Measurements from ENCODE around the gene MYO19.
A peak's percentile ranks its signal among the peaks of the same experiment; 100 is the strongest.
"Not testable (repeated sequence)": the region's sequence is repeated elsewhere in the genome, so short reads cannot be mapped to it uniquely, and the experiment has no call there.

Gene MYO19

DNA sequence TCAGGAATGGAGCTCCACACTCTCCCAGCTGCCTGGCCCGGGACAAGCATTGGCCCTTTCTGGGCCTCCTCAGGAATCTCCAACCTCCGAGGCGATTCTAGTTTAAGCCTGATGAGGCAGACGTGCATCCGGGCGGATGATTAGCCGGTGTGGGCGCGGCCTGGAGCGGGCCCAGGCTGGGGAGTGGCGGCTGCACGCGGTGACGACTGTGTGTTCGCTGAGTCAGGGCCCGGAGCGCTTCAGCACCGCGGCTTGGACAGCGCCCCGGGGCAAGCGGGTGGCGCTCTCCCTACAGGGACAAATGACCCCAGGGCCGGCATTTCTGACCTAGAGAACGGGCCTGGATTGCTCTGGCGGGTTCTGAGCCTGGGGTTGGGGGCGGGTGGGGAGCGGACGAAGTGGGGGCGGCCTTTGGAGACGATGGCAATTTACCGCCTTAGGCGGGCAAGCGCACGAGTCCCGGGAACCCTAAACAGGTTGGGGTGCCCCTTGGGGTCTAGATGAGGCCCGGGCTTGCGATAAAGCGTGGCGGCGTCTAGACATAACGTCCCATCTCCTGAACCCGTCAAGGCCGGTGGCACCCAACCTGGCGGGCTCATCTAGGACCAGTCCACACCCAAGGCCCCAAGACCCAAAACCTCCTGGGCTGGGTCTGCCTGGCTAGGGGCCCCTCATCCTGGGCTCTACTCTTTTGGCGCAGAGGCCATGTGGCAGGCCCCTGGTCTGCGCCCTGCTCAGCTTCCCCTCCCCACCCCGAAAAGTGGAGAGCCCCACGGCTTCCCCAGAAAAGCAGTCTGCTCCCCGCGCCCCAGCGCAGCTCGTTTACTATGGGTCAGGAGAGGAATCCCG, 70.5 kb downstream of the MYO19 start:
- DNase-seq (ENCODE audit: low spot score) (peak; percentile 55), FAIRE-seq (no peak)

GRCh38 chr17:36461330-36462110, 73.1 kb downstream of the MYO19 start:
- FAIRE-seq (no peak), DNase-seq (ENCODE audit: low spot score) (no peak)

DNA sequence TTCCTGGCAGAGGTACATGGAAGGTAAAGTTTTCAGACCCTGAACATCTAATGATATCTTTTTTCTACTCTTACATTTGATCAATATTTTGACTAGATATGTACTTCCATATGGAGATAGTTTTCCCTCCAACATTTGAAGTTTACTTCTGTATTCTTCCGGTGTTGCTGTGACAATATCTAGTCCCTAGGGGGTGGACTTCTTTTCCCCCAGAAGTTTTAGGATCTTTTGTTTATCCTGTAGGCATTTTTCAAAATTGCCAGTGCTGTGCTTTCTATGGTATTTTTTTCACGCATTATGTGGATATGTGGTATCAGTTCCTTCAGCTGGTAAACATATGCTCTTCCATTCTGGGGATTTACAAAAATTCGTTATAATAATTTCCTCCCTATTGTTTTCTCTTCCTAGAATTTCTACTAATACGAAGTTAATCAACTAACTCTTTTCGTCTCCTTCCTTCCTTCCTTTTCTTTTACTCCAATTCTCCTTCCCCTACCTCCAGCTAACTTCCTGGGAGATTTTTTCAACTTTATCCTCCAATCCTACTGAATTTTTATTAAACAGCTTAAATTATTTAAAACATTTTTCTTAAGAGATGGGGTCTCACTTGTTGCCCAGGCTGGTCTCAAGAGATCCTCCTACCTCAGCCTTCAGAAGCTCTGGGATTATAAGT, 74.3 kb downstream of the MYO19 start:
- DNase-seq (ENCODE audit: low spot score) = no peak
- FAIRE-seq = no peak

GRCh38 chr17:36459601-36460000, 75.1 kb downstream of the MYO19 start:
- no peak for DNase-seq (ENCODE audit: low spot score)
- no peak for FAIRE-seq

DNA sequence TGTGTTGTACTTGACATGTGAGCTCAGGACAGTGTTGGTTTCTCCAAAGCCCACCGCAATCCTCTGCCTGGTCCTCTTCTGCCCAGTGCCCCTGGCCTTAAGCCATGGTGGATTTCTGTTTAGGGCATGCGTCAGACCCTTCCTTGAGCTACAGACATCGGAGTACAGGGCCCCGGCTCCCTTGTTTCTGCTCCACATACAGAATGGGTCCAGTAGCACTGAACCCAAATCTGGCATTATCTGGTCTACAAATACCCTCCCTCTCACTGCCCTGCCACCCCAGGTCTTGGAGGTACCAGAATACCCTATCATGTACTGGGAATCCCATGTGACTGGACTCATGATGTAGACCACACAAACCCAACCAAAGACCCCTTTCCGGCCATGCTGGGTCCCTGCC, 75.6 kb downstream of the MYO19 start:
- DNase-seq (ENCODE audit: low spot score) (no peak), FAIRE-seq (no peak)

- not testable (repeated sequence) for DNase-seq (ENCODE audit: low spot score); FAIRE-seq
Observed at GRCh38 chr17:36457701-36458100, 77.0 kb downstream of the MYO19 start.

DNA sequence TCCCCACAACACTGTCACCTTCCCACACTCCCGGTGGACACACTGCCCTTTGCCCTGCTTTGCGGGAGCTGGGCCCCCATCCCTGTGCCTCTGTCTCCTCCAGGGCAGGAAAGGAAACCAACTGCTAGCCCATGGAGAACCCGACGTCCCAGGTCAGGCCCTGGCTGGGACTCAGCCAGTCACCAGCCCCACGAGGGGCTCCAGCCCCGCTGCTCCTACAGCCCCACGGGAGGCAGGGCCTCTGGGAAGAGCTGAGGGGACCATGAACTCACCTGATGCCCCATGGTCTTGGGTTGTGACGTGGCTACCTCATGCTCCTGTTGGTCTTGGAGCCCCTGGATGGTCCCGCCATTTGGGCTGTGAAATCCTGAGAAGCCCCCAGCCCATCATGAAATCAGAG, 81.8 kb downstream of the MYO19 start:
- not testable (repeated sequence) for FAIRE-seq; DNase-seq (ENCODE audit: low spot score)

DNA sequence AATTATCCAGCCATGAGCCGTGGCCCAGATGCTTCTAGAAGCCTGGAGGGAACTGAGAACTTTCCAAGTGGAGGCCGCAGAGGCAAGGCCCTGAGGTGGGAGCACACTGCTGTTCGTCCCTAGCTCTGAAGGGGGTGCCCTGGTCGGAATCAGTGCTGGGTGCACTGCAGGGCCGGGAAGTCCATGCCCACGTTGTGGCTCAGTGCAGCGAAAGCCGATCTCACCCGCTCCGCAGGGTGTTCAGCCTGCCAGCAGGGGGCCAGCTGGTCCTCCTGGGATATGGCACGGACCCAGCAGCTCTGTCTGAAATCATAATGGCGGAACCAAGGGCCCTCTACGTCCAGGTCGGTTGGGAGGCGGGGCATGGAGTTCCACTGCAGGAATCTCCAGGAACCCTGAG, 84.7 kb downstream of the MYO19 start:
- FAIRE-seq; DNase-seq (ENCODE audit: low spot score): not testable (repeated sequence)
